GM13976 (cell line): ENCODE results near the gene IHH.

Source experiments
- DNase-seq: peaks from one replicate; pipeline ENCODE4 v3.0.0; 2012; ENCODE audit warnings: low spot score
- in situ Hi-C: fragments of 300-500 bp; cut with MboI; formaldehyde crosslinking; loops from one replicate; pipeline ENCODE4 v1.12.0; 2022; ENCODE audit warnings: low sequenced_read_pairs, mixed read lengths, inconsistent platforms; ENCODE audit not compliant: unreplicated experiment
- TF ChIP-seq, protein P1 (sequence below): IDR thresholded peaks from 2 replicates; pipeline ENCODE4 v1.5.1; 2012; ENCODE audit warnings: borderline replicate concordance, mild to moderate bottlenecking; ENCODE audit not compliant: insufficient read depth; ENCODE audit errors: extremely low read depth, missing control alignments, control extremely low read depth

The IHH gene

DNA sequence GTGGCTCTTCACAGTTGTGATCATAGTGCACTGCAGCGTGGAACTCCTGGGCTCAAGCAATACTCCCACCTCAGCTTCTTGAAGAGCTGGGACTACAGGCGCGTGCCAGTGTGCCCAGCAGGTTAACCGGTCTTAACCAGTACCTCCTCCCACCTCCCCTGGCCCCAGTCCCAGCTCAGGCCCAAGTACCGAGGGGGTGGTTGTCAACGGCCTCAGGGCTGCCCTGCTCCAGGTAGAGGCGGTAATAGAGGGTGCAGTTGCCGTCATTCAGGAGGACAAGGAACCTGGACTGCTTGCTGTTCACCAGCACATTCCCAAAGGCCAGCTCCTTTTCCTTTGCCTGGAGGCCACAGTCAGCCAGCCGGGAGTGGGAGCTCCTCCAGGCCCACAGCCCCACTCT lies 39.1 kb downstream of the IHH start:
- TF ChIP-seq, protein P1, sequence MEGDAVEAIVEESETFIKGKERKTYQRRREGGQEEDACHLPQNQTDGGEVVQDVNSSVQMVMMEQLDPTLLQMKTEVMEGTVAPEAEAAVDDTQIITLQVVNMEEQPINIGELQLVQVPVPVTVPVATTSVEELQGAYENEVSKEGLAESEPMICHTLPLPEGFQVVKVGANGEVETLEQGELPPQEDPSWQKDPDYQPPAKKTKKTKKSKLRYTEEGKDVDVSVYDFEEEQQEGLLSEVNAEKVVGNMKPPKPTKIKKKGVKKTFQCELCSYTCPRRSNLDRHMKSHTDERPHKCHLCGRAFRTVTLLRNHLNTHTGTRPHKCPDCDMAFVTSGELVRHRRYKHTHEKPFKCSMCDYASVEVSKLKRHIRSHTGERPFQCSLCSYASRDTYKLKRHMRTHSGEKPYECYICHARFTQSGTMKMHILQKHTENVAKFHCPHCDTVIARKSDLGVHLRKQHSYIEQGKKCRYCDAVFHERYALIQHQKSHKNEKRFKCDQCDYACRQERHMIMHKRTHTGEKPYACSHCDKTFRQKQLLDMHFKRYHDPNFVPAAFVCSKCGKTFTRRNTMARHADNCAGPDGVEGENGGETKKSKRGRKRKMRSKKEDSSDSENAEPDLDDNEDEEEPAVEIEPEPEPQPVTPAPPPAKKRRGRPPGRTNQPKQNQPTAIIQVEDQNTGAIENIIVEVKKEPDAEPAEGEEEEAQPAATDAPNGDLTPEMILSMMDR = no peak
- in situ Hi-C loops = no loop called here

DNA sequence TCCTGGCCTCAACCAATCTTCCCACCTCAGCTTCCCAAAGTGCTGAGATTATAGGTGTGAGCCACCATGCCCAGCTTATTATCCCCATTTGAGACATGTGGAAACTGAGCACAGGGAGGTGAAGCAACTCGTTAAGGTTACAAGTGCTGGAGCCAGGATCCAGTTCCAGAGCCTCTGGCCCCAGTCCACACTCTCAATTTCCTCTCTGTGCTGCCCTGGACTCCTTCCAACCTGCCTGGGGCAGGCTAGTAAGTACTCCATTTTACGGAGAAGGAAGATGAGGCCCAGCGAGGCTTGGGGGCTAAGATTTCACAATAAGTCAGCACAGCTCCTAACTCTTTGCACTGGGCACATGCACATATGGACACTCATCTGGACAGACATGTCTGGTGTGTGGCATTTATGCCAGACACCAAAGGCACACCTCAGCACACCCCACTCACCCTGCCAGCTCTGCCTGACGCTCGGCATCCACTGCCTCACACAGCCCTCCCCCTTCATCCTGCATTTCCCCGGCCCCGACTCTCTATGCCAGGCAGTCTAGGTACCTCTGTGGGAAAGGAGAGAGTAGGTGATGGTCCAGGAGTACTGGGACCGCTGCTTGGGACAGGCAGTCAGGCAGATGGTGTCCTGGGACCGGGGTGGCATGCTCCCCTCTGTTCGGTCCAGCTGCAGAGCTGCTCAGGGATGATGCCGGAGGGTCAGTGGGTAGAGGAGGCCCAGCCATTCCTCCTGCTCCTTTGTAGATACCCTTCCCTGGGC lies 39.9 kb downstream of the IHH start:
- no peak for DNase-seq
- in situ Hi-C loops = no loop called here

More for the DNA sequence above, 39.1 kb downstream of the IHH start:
- DNase-seq = no peak

DNA sequence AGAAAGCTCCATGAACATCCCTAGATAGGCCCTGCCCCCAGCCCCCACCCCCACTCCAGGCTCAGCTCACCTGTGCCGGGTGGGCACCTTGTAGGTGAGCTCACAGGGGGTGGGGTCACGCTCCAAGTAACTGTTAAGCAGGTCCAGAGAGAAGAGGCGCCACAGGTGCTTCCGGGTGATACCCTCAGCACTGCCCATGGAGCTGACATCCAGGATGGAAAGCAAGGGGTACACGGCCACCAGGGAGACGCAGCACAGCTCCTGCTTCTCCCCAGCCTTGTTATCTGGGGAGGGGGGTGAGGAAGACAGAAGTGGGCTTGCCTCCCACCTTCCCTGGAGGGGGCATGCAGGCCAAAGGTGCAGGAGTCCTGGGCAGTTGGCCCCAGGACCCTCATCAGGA lies 41.3 kb downstream of the IHH start:
- in situ Hi-C loops = no loop called here
- no peak for DNase-seq
- TF ChIP-seq, protein P1 = no peak

More for the DNA sequence above, 39.9 kb downstream of the IHH start:
- TF ChIP-seq, protein P1 = no peak

DNA sequence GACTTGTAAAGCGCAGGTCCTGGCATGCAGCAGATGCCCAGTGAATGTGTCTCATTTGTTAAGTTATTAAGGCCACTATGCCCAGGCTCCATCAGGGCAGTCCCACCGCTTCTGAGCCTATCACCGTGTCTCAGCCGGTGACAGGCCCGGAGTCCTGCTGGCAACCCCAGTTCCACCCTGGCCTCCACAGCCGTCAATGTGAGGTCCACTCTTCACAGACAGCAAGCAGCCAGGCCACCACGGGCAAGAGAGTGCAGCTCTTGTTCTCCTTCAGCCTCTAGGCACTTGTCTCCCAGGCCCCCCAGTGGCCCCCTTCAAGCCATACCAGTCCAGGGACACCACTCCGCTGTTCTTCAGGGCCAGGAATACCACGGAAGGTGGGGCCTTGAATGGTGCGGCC lies 42.0 kb downstream of the IHH start:
- no peak for DNase-seq
- in situ Hi-C loops = no loop called here
- TF ChIP-seq, protein P1 = no peak

DNA sequence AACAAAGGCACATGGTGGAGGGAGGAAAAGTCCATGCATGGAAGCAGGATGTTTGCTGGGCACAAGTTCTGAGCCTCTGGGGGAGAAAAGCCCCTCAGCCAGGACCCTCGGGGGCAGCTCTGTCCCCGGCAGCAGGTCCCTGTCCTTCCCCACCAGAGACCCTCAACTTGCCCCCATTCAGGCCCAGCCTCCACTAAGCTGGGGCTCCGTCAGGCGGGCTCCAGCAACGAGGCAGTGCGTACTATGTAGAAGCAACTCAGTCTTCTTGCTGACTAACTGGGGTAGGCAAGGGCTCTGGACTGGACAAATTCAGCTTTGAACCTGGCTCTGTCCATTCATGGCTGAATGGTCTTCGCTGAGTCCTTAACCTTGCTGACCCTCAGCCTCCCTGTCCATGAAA lies 42.4 kb downstream of the IHH start:
- DNase-seq = no peak
- in situ Hi-C loops = no loop called here
- TF ChIP-seq, protein P1 = no peak

DNA sequence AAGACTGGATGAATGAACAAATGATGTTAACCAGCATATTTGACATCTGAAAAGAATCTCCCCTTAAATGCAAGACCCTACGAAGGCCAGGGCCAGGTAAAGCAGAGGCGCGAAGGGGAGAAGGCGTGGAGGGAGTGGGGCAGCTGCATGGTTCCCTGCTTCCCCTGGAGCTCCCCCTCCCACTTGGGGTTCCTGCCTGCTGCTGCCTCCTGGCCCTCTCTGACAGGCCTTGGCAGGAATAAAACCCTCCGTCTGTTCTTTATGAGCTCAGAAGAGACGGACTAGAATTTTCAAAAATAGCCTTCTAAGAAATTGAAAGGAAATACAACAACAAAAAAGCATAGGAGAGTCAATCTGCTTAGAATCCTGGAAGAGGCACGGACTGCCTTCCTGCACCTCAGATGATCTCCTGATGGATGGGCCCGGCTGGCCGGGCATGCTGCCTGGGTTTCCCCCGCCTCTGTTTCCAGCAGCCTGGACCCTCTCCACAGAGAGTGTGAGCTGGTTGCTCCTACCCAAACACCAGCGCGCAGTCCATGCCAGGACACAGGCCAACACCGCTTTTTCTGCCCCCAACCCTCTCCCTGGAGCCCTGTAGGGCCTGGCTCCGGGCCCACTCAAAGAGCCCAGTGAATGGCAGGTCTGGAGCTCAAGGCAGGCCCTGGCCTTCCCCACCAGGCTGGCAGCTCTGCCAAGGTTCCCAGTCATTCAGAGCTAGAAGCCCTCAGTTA lies 43.4 kb downstream of the IHH start:
- DNase-seq = no peak
- TF ChIP-seq, protein P1 = no peak
- in situ Hi-C loops = no loop called here

DNA sequence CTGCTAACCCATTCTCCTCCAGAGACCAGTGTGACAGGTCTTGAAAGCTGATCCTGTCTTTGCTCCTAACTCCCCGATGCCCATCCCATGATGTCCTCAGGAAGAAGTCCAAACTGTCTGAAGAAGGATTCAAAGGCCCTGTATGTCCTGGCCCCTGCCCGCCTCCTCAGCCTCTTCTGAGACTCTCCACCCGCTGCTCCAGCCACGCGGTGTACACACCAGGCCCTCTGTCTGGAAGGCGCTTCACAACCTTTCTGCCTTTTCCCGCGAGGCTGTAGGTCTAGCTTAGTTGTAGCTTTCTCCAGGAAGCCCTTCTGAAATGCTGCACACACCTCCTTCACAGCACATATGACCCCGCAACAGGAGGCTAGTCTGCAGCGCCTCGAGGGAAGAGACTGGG lies 44.0 kb downstream of the IHH start:
- TF ChIP-seq, protein P1 = no peak
- in situ Hi-C loops = no loop called here
- no peak for DNase-seq
